HepG2 (cell line): ENCODE measurements around the gene SUSD2. TPM values are rescaled to one million over a fixed set of nuclear protein-coding genes. Genes with fewer than 3 reads are reported as not detected.

Experiments
- DZIP1 ChIP-seq: sonication (generic); formaldehyde crosslinking; IDR thresholded peaks from 2 replicates; pipeline ENCODE4 v1.5.0; 2020; ENCODE audit warnings: mild to moderate bottlenecking, missing genetic modification reagents
- GZF1 ChIP-seq: sonication (generic); formaldehyde crosslinking; IDR thresholded peaks from 2 replicates; pipeline ENCODE4 v1.5.1; 2020; ENCODE audit warnings: mild to moderate bottlenecking, missing genetic modification reagents
- SOX5 ChIP-seq: IDR thresholded peaks from 2 replicates; pipeline ENCODE4 v1.6.1; 2016; ENCODE audit warnings: borderline replicate concordance
- ZBTB42 ChIP-seq: sonication (generic); formaldehyde crosslinking; IDR thresholded peaks from 2 replicates; pipeline ENCODE4 v1.5.0; 2020; ENCODE audit warnings: mild to moderate bottlenecking, missing genetic modification reagents
- ZNF274 ChIP-seq: sonication (generic); formaldehyde crosslinking; IDR thresholded peaks from 2 replicates; pipeline ENCODE4 v1.5.1; 2020; ENCODE audit warnings: mild to moderate bottlenecking, missing genetic modification reagents
- ZNF687 ChIP-seq: sonication (generic); formaldehyde crosslinking; IDR thresholded peaks from 2 replicates; pipeline ENCODE4 v1.5.1; 2020; ENCODE audit warnings: mild to moderate bottlenecking, missing genetic modification reagents, moderate library complexity
- polyA plus RNA-seq, 8 experiments: library from polyadenylated mRNA; depleted of rRNA in 3 of 8; stranded (reverse) in 7 of 8; unstranded in 1 of 8; fragments of >200 nt; fragmentation: Illumina TruSeq in 4 of 8; extraction: Trizol in 4 of 8; gene quantifications; 2 replicates each; pipeline versions ENCODE4 v1.2.1 to v1.2.3, GENCODE V29; 2011 to 2016; ENCODE audit warnings: low read depth in 4 of 8, missing spikeins in 1 of 8, mixed read lengths in 1 of 8; ENCODE audit not compliant: insufficient read depth in 1 of 8
- total RNA-seq, 5 experiments: library from RNA; depleted of rRNA; stranded (reverse); fragments of >200 nt; fragmentation: Illumina TruSeq; extraction: Trizol; gene quantifications; 2 replicates each; pipeline ENCODE4 v1.2.3, GENCODE V29; 2016; ENCODE audit warnings: low read depth in 1 of 5

The SUSD2 gene
- total and polyA plus RNA-seq, 2 of the 13 experiments (the other 11 are each of a cell fraction or from before 2014, with no cell fraction given): 2.1 to 11.0 TPM

GRCh38 chr22:24214467-24215285, 33.4 kb downstream of the SUSD2 start (continued):
- TF ChIP-seq DZIP1: no peak
- TF ChIP-seq ZNF274 (CRISPR knock-in tag): 0 out of 2 replicates have a peak, but pooled peaks have one; percentile 20
- peak; percentile 49; the same call in 1 of the 2 replicates for TF ChIP-seq ZNF687 (CRISPR knock-in tag)
- no peak for TF ChIP-seq ZBTB42 (CRISPR knock-in tag)
- no peak for TF ChIP-seq GZF1 (CRISPR knock-in tag)
- TF ChIP-seq SOX5 (CRISPR knock-in tag): no peak
